ENCODE results near the gene LGR5.

GRCh38 chr12:71567537-71567936, 127.9 kb downstream of the LGR5 start:
- TF ChIP-seq POLR2A (IDR thresholded peaks at IDR 0.05) (no peak), CTCF (IDR thresholded peaks at IDR 0.05) (no peak)

All from Peyer's patch (tissue), 4 donors.